NCI-H748 (cell line): ENCODE data around the gene TNFSF9.
"Not testable (repeated sequence)": the region's sequence is repeated elsewhere in the genome, so short reads cannot be mapped to it uniquely, and the experiment has no call there.

Source experiments
- DNase-seq: peaks from one replicate; lab custom pipeline; 2025; ENCODE audit not compliant: unreplicated experiment; lab: John Stamatoyannopoulos, UW

Gene TNFSF9

GRCh38 chr19:6531163-6531955 lies 533 bp downstream of the TNFSF9 start:
- no peak for DNase-seq

- no peak for DNase-seq
Observed at GRCh38 chr19:6531956-6532243, 1.1 kb downstream of the TNFSF9 start.

GRCh38 chr19:6532244-6532999 lies 1.6 kb downstream of the TNFSF9 start:
- DNase-seq, result no peak

GRCh38 chr19:6533000-6533328 lies 2.1 kb downstream of the TNFSF9 start:
- DNase-seq, result no peak

GRCh38 chr19:6533746-6534418 lies 3.1 kb downstream of the TNFSF9 start:
- DNase-seq, result no peak

- DNase-seq, result no peak
Observed at GRCh38 chr19:6534451-6535093, 3.7 kb downstream of the TNFSF9 start.

- no peak for DNase-seq
Observed at GRCh38 chr19:6535558-6536137, 4.8 kb downstream of the TNFSF9 start.

GRCh38 chr19:6539514-6539913 lies 8.7 kb downstream of the TNFSF9 start:
- DNase-seq, result no peak

GRCh38 chr19:6540918-6541689 lies 10.3 kb downstream of the TNFSF9 start:
- no peak for DNase-seq

- DNase-seq, result no peak
Observed at GRCh38 chr19:6543866-6544347, 13.1 kb downstream of the TNFSF9 start.

GRCh38 chr19:6550679-6551078 lies 19.9 kb downstream of the TNFSF9 start:
- not testable (repeated sequence) for DNase-seq

GRCh38 chr19:6551091-6551490 lies 20.3 kb downstream of the TNFSF9 start:
- no peak for DNase-seq

GRCh38 chr19:6551607-6552450 lies 21.0 kb downstream of the TNFSF9 start:
- DNase-seq, result no peak

GRCh38 chr19:6556043-6556449 lies 25.2 kb downstream of the TNFSF9 start:
- DNase-seq, result no peak

GRCh38 chr19:6556480-6557195 lies 25.8 kb downstream of the TNFSF9 start:
- no peak for DNase-seq

- DNase-seq, result not testable (repeated sequence)
Observed at GRCh38 chr19:6562437-6562836, 31.6 kb downstream of the TNFSF9 start.

GRCh38 chr19:6564393-6564792 lies 33.6 kb downstream of the TNFSF9 start:
- DNase-seq, result no peak

- DNase-seq, result not testable (repeated sequence)
Observed at GRCh38 chr19:6566727-6567126, 35.9 kb downstream of the TNFSF9 start.

GRCh38 chr19:6568010-6568526 lies 37.2 kb downstream of the TNFSF9 start:
- no peak for DNase-seq
